ENCODE results near the gene GRM4.
A peak's percentile ranks its signal among the peaks of the same experiment; 100 is the strongest.

Gene GRM4

GRCh38 chr6:34138191-34138590 is 7.7 kb downstream of the GRM4 start:
- Histone ChIP-seq H3K9ac (ENCODE audit: low read length) (no peak overlapping the region), H3K4me1 (ENCODE audit: control insufficient read depth, insufficient read depth, low read length) (no peaks in the 10 kb centered on the region), H3K27me3 (replicated peaks; ENCODE audit: control insufficient read depth, insufficient read depth, low read length) (peaks cover 92% of the 10 kb centered on the region), H3K9me3 (ENCODE audit: control insufficient read depth, low read length) (no peaks in the 10 kb centered on the region), H3K36me3 (ENCODE audit: control insufficient read depth, insufficient read depth, low read length, severe bottlenecking) (no peaks in the 10 kb centered on the region), H3K4me3 (ENCODE audit: low read length) (no peak overlapping the region)
- no peak for DNase-seq (ENCODE audit: low read depth)

GRCh38 chr6:34135541-34135940 is 10.3 kb downstream of the GRM4 start:
- Histone ChIP-seq H3K4me1 (ENCODE audit: control insufficient read depth, insufficient read depth, low read length) (no peaks in the 10 kb centered on the region), H3K9ac (ENCODE audit: low read length) (no peak overlapping the region), H3K4me3 (ENCODE audit: low read length) (no peak overlapping the region), H3K9me3 (ENCODE audit: control insufficient read depth, low read length) (no peaks in the 10 kb centered on the region), H3K27me3 (replicated peaks; ENCODE audit: control insufficient read depth, insufficient read depth, low read length) (peaks cover 84% of the 10 kb centered on the region), H3K36me3 (ENCODE audit: control insufficient read depth, insufficient read depth, low read length, severe bottlenecking) (no peaks in the 10 kb centered on the region)
- DNase-seq (ENCODE audit: low read depth), result no peak

- DNase-seq (ENCODE audit: low read depth), result peak; percentile 54
These were observed 13.3 kb downstream of the GRM4 start for GRCh38 chr6:34132486-34133185.

GRCh38 chr6:34131326-34132290 is 14.3 kb downstream of the GRM4 start:
- no peak for DNase-seq (ENCODE audit: low read depth)
- Histone ChIP-seq H3K9ac (ENCODE audit: low read length) (no peak overlapping the region), H3K36me3 (ENCODE audit: control insufficient read depth, insufficient read depth, low read length, severe bottlenecking) (no peaks in the 10 kb centered on the region), H3K4me1 (ENCODE audit: control insufficient read depth, insufficient read depth, low read length) (no peaks in the 10 kb centered on the region), H3K9me3 (ENCODE audit: control insufficient read depth, low read length) (no peaks in the 10 kb centered on the region), H3K4me3 (ENCODE audit: low read length) (no peak overlapping the region), H3K27me3 (replicated peaks; ENCODE audit: control insufficient read depth, insufficient read depth, low read length) (peaks cover 64% of the 10 kb centered on the region)

More at GRCh38 chr6:34132486-34133185, 13.3 kb downstream of the GRM4 start:
- Histone ChIP-seq H3K4me1 (ENCODE audit: control insufficient read depth, insufficient read depth, low read length) (no peaks in the 10 kb centered on the region), H3K36me3 (ENCODE audit: control insufficient read depth, insufficient read depth, low read length, severe bottlenecking) (no peaks in the 10 kb centered on the region), H3K27me3 (replicated peaks; ENCODE audit: control insufficient read depth, insufficient read depth, low read length) (peaks cover 64% of the 10 kb centered on the region), H3K9ac (ENCODE audit: low read length) (no peak overlapping the region), H3K4me3 (ENCODE audit: low read length) (no peak overlapping the region), H3K9me3 (ENCODE audit: control insufficient read depth, low read length) (no peaks in the 10 kb centered on the region)

GRCh38 chr6:34130862-34131261 is 15.0 kb downstream of the GRM4 start:
- DNase-seq (ENCODE audit: low read depth), result no peak
- Histone ChIP-seq H3K4me1 (ENCODE audit: control insufficient read depth, insufficient read depth, low read length) (no peaks in the 10 kb centered on the region), H3K9me3 (ENCODE audit: control insufficient read depth, low read length) (no peaks in the 10 kb centered on the region), H3K27me3 (replicated peaks; ENCODE audit: control insufficient read depth, insufficient read depth, low read length) (peaks cover 64% of the 10 kb centered on the region), H3K36me3 (ENCODE audit: control insufficient read depth, insufficient read depth, low read length, severe bottlenecking) (no peaks in the 10 kb centered on the region), H3K9ac (ENCODE audit: low read length) (no peak overlapping the region), H3K4me3 (ENCODE audit: low read length) (no peak overlapping the region)

GRCh38 chr6:34129753-34130152 is 16.1 kb downstream of the GRM4 start:
- DNase-seq (ENCODE audit: low read depth), result no peak
- H3K4me3 ChIP-seq (ENCODE audit: low read length), result no peak overlapping the region

GRCh38 chr6:34128045-34128444 is 17.8 kb downstream of the GRM4 start:
- no peak overlapping the region for H3K4me3 ChIP-seq (ENCODE audit: low read length)
- H3K9ac ChIP-seq (ENCODE audit: low read length), result no peak overlapping the region
- H3K9me3 ChIP-seq (ENCODE audit: control insufficient read depth, low read length), result no peaks in the 10 kb centered on the region
- H3K4me1 ChIP-seq (ENCODE audit: control insufficient read depth, insufficient read depth, low read length), result no peaks in the 10 kb centered on the region
- peaks cover 59% of the 10 kb centered on the region for H3K27me3 ChIP-seq (replicated peaks; ENCODE audit: control insufficient read depth, insufficient read depth, low read length)
- DNase-seq (ENCODE audit: low read depth), result no peak
- H3K36me3 ChIP-seq (ENCODE audit: control insufficient read depth, insufficient read depth, low read length, severe bottlenecking), result no peaks in the 10 kb centered on the region

More at GRCh38 chr6:34129753-34130152, 16.1 kb downstream of the GRM4 start:
- H3K36me3 ChIP-seq (ENCODE audit: control insufficient read depth, insufficient read depth, low read length, severe bottlenecking), result no peaks in the 10 kb centered on the region
- H3K27me3 ChIP-seq (replicated peaks; ENCODE audit: control insufficient read depth, insufficient read depth, low read length), result peaks cover 63% of the 10 kb centered on the region
- no peak overlapping the region for H3K9ac ChIP-seq (ENCODE audit: low read length)
- no peaks in the 10 kb centered on the region for H3K4me1 ChIP-seq (ENCODE audit: control insufficient read depth, insufficient read depth, low read length)
- H3K9me3 ChIP-seq (ENCODE audit: control insufficient read depth, low read length), result no peaks in the 10 kb centered on the region

- Histone ChIP-seq H3K27me3 (replicated peaks; ENCODE audit: control insufficient read depth, insufficient read depth, low read length) (peaks cover 58% of the 10 kb centered on the region), H3K4me3 (ENCODE audit: low read length) (no peak overlapping the region), H3K36me3 (ENCODE audit: control insufficient read depth, insufficient read depth, low read length, severe bottlenecking) (no peaks in the 10 kb centered on the region), H3K9me3 (ENCODE audit: control insufficient read depth, low read length) (no peaks in the 10 kb centered on the region), H3K9ac (ENCODE audit: low read length) (no peak overlapping the region), H3K4me1 (ENCODE audit: control insufficient read depth, insufficient read depth, low read length) (no peaks in the 10 kb centered on the region)
- DNase-seq (ENCODE audit: low read depth), result no peak
These were observed 19.5 kb downstream of the GRM4 start for GRCh38 chr6:34126419-34126818.

GRCh38 chr6:34125939-34126338 is 19.9 kb downstream of the GRM4 start:
- H3K9ac ChIP-seq (ENCODE audit: low read length), result no peak overlapping the region
- DNase-seq (ENCODE audit: low read depth), result no peak
- no peaks in the 10 kb centered on the region for H3K36me3 ChIP-seq (ENCODE audit: control insufficient read depth, insufficient read depth, low read length, severe bottlenecking)
- H3K9me3 ChIP-seq (ENCODE audit: control insufficient read depth, low read length), result no peaks in the 10 kb centered on the region
- H3K4me1 ChIP-seq (ENCODE audit: control insufficient read depth, insufficient read depth, low read length), result no peaks in the 10 kb centered on the region
- no peak overlapping the region for H3K4me3 ChIP-seq (ENCODE audit: low read length)
- H3K27me3 ChIP-seq (replicated peaks; ENCODE audit: control insufficient read depth, insufficient read depth, low read length), result peaks cover 62% of the 10 kb centered on the region

GRCh38 chr6:34120953-34121675 is 24.8 kb downstream of the GRM4 start:
- Histone ChIP-seq H3K4me1 (ENCODE audit: control insufficient read depth, insufficient read depth, low read length) (no peaks in the 10 kb centered on the region), H3K4me3 (ENCODE audit: low read length) (no peak overlapping the region), H3K9me3 (ENCODE audit: control insufficient read depth, low read length) (no peaks in the 10 kb centered on the region), H3K36me3 (ENCODE audit: control insufficient read depth, insufficient read depth, low read length, severe bottlenecking) (no peaks in the 10 kb centered on the region), H3K9ac (ENCODE audit: low read length) (no peak overlapping the region), H3K27me3 (replicated peaks; ENCODE audit: control insufficient read depth, insufficient read depth, low read length) (peaks cover 70% of the 10 kb centered on the region)
- no peak for DNase-seq (ENCODE audit: low read depth)

GRCh38 chr6:34115915-34116314 is 30.0 kb downstream of the GRM4 start:
- H3K9me3 ChIP-seq (ENCODE audit: control insufficient read depth, low read length), result no peaks in the 10 kb centered on the region
- H3K4me1 ChIP-seq (ENCODE audit: control insufficient read depth, insufficient read depth, low read length), result no peaks in the 10 kb centered on the region
- H3K9ac ChIP-seq (ENCODE audit: low read length), result no peak overlapping the region
- no peaks in the 10 kb centered on the region for H3K36me3 ChIP-seq (ENCODE audit: control insufficient read depth, insufficient read depth, low read length, severe bottlenecking)
- no peak overlapping the region for H3K4me3 ChIP-seq (ENCODE audit: low read length)
- peaks cover 75% of the 10 kb centered on the region for H3K27me3 ChIP-seq (replicated peaks; ENCODE audit: control insufficient read depth, insufficient read depth, low read length)
- DNase-seq (ENCODE audit: low read depth), result no peak

All from adipocyte (in vitro differentiated cells).